Stimulated activated memory B cell treated with anti-CD40 and anti-IgM and Interleukin-4, amounts not matched to agents 10 μg/mL and 1 μg/mL and 100 μg/mL, for 72 hours (primary cell): ENCODE results near the gene RBMS1.

Experiments used
- ATAC-seq: fragments of 150-1000 bp; cut with Tn5 transposase; 2 replicates; pipeline ENCODE4 v1.10.0; 2021
- H3K27ac Mint-ChIP-seq: one replicate; pipeline ENCODE4 v1.8.0; 2022; ENCODE audit warnings: mild to moderate bottlenecking, mixed read lengths
- H3K27me3 Mint-ChIP-seq: one replicate; pipeline ENCODE4 v1.8.0; 2022; ENCODE audit warnings: mixed read lengths
- H3K36me3 Mint-ChIP-seq: one replicate; pipeline ENCODE4 v1.8.0; 2022; ENCODE audit warnings: mixed read lengths
- H3K4me1 Mint-ChIP-seq: one replicate; pipeline ENCODE4 v1.8.0; 2022; ENCODE audit warnings: mixed read lengths
- H3K4me3 Mint-ChIP-seq: one replicate; pipeline ENCODE4 v1.8.0; 2022; ENCODE audit warnings: mild to moderate bottlenecking, moderate library complexity, mixed read lengths
- H3K9me3 Mint-ChIP-seq: one replicate; pipeline ENCODE4 v1.8.0; 2022; ENCODE audit warnings: mixed read lengths

RBMS1 gene

DNA sequence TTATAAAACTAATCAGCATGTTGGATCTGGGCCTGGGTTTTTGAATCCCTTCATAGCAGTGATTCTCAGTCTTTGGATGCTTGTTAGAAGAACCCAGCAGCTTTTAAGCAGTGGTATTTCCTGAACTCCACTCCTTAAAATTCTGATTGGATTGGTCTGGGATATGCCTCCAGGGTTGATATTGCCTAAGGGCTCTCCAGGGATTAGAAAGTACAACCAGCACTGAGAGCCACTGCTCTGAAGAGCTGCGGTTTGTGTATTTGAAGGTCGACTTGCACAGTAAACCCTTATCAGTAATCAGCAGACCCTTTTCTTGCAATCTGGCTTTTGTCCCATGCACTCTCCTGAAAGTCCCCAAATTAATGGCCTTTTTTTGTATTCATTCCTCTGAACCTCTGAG, 17.0 kb upstream of the RBMS1 start:
- H3K36me3 Mint-ChIP-seq: no peaks in the 10 kb centered on the region
- H3K4me3 Mint-ChIP-seq: no peak overlapping the region
- no peak for ATAC-seq
- no peaks in the 10 kb centered on the region for H3K4me1 Mint-ChIP-seq
- peaks cover 38% of the 10 kb centered on the region for H3K27me3 Mint-ChIP-seq
- no peaks in the 10 kb centered on the region for H3K9me3 Mint-ChIP-seq
- H3K27ac Mint-ChIP-seq: no peak overlapping the region

DNA sequence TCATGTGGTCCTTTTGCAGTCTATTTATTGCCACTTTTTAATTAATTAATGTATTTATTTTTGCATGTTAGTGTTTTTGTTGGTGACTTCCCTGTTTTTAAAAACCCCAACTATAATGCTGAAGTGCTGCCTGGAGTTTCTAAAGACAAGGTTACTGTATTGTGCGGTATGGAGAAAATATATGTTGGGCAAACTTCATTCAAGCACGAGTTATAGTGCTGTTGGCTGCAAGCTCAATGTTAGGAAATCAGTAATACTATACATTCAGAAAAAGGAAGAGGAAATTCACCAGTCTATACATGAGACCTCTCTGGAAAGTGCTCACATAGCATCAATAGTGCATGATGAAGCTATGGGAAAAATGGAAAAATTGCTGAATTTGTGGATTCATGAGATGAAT, 15.4 kb upstream of the RBMS1 start:
- H3K27me3 Mint-ChIP-seq: peaks cover 22% of the 10 kb centered on the region
- no peak overlapping the region for H3K27ac Mint-ChIP-seq
- H3K36me3 Mint-ChIP-seq: no peaks in the 10 kb centered on the region
- no peaks in the 10 kb centered on the region for H3K9me3 Mint-ChIP-seq
- no peaks in the 10 kb centered on the region for H3K4me1 Mint-ChIP-seq
- H3K4me3 Mint-ChIP-seq: no peak overlapping the region
- no peak for ATAC-seq

DNA sequence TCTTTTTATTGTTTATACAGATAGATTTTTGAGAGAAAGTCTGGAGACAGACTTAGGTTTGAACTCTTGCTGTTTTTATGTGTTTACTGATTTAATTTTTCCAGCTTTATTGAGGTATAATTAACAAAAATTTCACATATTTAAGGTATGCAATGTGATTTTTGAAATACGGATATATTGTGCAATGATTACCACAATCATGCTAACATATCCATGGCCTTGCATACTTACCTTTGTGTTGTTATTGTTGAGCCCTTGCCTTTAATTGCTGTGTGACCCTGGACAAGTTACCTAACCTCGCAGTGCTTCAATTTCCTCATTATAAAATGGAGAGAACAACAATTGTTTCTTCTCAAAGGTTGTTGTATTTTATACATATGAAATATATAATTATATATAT, 13.9 kb upstream of the RBMS1 start:
- no peak for ATAC-seq
- no peaks in the 10 kb centered on the region for H3K4me1 Mint-ChIP-seq
- H3K4me3 Mint-ChIP-seq: no peak overlapping the region
- no peak overlapping the region for H3K27ac Mint-ChIP-seq
- H3K9me3 Mint-ChIP-seq: no peaks in the 10 kb centered on the region
- peaks cover 17% of the 10 kb centered on the region for H3K27me3 Mint-ChIP-seq
- no peaks in the 10 kb centered on the region for H3K36me3 Mint-ChIP-seq

DNA sequence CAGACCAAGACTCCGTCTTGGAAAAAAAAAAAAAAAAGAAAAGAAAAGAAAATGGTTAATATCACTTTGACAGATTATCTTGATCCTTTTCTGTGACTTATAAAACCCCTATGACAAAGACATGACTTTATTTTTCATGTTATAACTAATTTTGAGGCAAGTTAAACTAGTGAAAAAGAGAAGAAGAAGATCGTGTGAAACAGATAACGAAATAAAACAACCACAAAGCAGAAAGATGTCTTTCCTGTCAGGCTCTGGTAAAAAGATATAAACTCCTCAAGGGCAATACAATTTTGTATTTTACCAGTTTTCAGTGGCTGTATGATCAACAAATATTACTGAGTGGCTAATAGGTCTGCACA, 13.4 kb upstream of the RBMS1 start:
- Mint-ChIP-seq H3K9me3 (no peaks in the 10 kb centered on the region), H3K27ac (no peak overlapping the region), H3K27me3 (peaks cover 13% of the 10 kb centered on the region), H3K4me1 (no peaks in the 10 kb centered on the region), H3K4me3 (no peak overlapping the region), H3K36me3 (no peaks in the 10 kb centered on the region)
- ATAC-seq: no peak

DNA sequence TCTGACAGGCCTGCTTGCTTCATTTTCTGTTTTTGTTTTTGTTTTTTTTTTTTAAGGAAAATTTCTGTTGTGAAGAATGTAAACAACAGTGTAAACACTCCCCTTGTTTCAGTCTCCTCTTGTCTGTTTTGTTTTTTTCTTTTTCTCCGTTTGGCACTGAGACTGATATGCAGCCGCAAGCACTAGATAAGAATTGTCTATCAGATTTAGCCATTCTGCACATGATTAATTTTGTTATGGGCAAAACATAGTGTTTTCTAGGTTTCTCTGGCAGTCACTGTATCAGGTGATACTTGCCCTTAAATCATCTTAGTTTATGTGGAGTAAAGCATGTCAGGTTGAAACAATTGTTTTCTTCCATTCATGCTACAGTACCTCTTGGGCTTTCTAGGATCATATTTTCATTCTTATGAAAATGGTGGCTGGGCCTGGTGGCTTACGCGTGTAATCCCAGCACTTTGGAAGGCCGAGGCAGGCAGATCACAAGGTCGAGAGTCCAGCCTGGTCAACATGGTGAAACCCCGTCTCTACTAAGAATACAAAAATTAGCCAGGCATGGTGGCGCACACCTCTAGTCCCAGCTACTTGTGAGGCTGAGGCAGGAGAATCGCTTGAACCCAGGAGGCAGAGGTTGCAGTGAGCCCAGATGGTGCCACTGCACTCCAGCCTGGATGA, 12.9 kb upstream of the RBMS1 start:
- no peaks in the 10 kb centered on the region for H3K9me3 Mint-ChIP-seq
- H3K27me3 Mint-ChIP-seq: peaks cover 9% of the 10 kb centered on the region
- H3K27ac Mint-ChIP-seq: no peak overlapping the region
- no peak for ATAC-seq
- no peak overlapping the region for H3K4me3 Mint-ChIP-seq
- H3K4me1 Mint-ChIP-seq: no peaks in the 10 kb centered on the region
- H3K36me3 Mint-ChIP-seq: no peaks in the 10 kb centered on the region

DNA sequence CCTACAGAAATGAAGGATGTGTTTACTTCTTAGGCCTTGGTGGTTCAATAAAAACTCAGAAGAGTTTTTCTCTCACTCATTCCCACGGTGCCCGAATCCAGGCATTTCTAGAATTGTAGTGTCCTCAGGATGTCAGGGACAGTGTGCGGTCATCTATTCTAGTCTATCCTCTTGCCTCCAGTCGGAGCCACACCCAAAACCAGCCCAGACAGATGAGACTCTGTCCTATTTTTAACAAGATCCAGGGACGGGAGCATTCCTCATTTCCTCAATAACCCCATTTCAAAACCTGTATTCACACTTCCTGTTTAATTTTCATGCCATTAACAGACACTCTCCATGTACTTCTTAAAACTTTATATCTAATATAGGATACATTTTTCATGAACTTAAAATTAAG, 11.6 kb upstream of the RBMS1 start:
- ATAC-seq: no peak
- H3K27ac Mint-ChIP-seq: no peak overlapping the region
- H3K27me3 Mint-ChIP-seq: no peaks in the 10 kb centered on the region
- no peaks in the 10 kb centered on the region for H3K9me3 Mint-ChIP-seq
- H3K4me3 Mint-ChIP-seq: no peak overlapping the region
- no peaks in the 10 kb centered on the region for H3K4me1 Mint-ChIP-seq
- H3K36me3 Mint-ChIP-seq: no peaks in the 10 kb centered on the region

DNA sequence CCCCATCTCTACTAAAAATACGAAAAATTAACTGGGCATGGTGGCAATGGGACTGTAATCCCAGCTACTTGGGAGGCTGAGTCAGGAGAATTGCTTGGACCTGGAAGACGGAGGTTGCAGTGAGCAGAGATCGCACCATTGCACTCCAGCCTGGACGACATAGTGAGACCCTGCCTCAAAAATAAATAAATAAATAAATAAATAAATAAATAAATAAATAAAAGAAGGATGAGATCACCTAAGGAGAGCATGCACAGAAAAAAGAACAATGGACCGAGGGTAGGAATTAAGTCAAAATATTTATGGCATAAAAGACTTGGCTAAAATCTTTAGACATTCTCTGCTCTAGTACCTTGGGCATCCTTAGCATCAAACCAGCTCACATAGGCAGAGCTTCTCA, 8.9 kb upstream of the RBMS1 start:
- no peak overlapping the region for H3K27ac Mint-ChIP-seq
- no peak for ATAC-seq
- H3K4me3 Mint-ChIP-seq: no peak overlapping the region
- H3K4me1 Mint-ChIP-seq: no peaks in the 10 kb centered on the region
- no peaks in the 10 kb centered on the region for H3K27me3 Mint-ChIP-seq
- no peaks in the 10 kb centered on the region for H3K9me3 Mint-ChIP-seq
- H3K36me3 Mint-ChIP-seq: no peaks in the 10 kb centered on the region

DNA sequence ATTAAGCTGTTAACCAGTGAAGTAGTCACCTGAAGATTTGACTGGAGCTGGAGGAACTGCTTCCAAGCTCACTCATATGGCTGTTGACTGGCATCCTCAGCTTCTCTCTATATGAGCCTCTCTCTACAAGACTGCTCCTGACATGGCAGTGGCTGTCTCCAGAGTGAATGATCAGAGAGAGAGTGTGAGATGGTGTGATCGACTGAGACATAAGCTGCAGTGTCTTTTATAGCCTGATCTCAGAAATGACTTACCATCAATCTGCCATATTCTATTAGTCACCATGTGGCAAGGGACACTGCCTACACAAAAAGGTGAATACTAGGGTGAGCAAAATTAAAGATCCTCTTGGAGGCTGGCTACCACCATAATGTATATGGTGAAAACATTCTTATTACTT, 7.8 kb upstream of the RBMS1 start:
- peaks cover 10% of the 10 kb centered on the region for H3K27me3 Mint-ChIP-seq
- no peak overlapping the region for H3K4me3 Mint-ChIP-seq
- H3K27ac Mint-ChIP-seq: no peak overlapping the region
- ATAC-seq: no peak
- H3K9me3 Mint-ChIP-seq: no peaks in the 10 kb centered on the region
- H3K4me1 Mint-ChIP-seq: no peaks in the 10 kb centered on the region
- H3K36me3 Mint-ChIP-seq: no peaks in the 10 kb centered on the region

DNA sequence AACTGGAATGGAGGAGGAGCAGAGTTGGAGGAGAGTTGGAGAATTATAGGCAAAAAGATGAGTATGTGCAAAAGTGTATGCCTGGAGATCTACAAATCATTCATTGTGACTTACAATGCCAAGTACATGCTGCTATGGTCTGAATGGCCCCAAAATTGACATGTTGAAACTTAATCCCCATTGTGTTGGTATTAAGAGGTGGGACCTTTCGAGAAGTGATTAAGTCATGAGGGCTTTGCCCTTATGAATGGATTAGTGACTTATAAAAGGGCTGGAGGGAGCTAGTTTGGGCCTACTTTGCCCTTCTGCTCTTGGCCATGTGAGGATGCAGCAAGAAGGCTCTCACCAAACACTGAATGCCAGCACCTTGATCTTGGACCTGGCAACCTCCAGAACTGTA, 6.3 kb upstream of the RBMS1 start:
- no peaks in the 10 kb centered on the region for H3K9me3 Mint-ChIP-seq
- no peak overlapping the region for H3K27ac Mint-ChIP-seq
- peaks cover 21% of the 10 kb centered on the region for H3K27me3 Mint-ChIP-seq
- no peaks in the 10 kb centered on the region for H3K4me1 Mint-ChIP-seq
- no peak overlapping the region for H3K4me3 Mint-ChIP-seq
- ATAC-seq: no peak
- no peaks in the 10 kb centered on the region for H3K36me3 Mint-ChIP-seq

DNA sequence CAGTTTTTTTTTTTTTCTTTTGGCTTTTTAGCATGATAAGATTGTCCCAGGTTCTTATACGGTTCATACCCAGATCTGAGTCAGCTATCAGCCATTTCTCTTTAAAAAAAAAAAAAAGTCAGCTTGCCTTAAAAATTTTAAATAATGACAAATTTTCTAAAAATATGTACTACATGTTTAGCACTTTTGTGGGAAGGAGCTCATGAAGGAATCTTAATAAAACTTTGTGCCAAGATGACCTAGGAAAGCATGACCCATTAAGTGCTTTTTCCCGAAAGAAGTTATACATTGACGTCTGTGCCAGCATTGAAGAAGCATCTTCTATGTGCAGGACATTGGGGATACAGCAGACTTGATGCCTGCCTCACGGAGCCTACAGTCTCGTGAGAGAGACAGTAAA, 4.5 kb upstream of the RBMS1 start:
- no peaks in the 10 kb centered on the region for H3K9me3 Mint-ChIP-seq
- no peak for ATAC-seq
- H3K4me3 Mint-ChIP-seq: no peak overlapping the region
- H3K27ac Mint-ChIP-seq: no peak overlapping the region
- peaks cover 39% of the 10 kb centered on the region for H3K27me3 Mint-ChIP-seq
- H3K4me1 Mint-ChIP-seq: peaks cover 7% of the 10 kb centered on the region
- no peaks in the 10 kb centered on the region for H3K36me3 Mint-ChIP-seq

DNA sequence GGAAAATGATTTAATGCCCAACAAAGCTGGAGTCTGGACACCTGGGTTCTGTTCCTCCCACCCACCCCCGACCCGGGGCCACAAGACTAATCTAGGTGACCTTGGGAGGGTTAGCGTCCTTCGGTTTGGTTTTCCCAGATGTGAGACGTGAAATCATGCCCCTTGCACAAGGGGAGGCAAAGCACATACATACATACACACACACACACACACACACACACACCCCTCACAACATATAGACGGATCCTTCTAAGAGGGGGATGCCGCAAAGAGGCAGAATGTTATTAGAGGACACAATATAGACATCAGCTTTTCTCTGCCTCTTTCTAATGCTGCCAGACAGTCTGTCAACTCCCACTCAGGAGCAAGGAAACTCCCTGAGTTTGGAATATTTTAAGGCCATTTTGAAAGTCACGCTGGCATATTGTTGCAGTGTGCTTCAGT, 616 bp upstream of the RBMS1 start:
- peak overlapping the region; percentile 79 for H3K4me3 Mint-ChIP-seq
- H3K36me3 Mint-ChIP-seq: no peaks in the 10 kb centered on the region
- no peak overlapping the region for H3K27ac Mint-ChIP-seq
- H3K27me3 Mint-ChIP-seq: peaks cover 65% of the 10 kb centered on the region
- ATAC-seq: no peak
- H3K4me1 Mint-ChIP-seq: peaks cover 12% of the 10 kb centered on the region
- H3K9me3 Mint-ChIP-seq: no peaks in the 10 kb centered on the region

DNA sequence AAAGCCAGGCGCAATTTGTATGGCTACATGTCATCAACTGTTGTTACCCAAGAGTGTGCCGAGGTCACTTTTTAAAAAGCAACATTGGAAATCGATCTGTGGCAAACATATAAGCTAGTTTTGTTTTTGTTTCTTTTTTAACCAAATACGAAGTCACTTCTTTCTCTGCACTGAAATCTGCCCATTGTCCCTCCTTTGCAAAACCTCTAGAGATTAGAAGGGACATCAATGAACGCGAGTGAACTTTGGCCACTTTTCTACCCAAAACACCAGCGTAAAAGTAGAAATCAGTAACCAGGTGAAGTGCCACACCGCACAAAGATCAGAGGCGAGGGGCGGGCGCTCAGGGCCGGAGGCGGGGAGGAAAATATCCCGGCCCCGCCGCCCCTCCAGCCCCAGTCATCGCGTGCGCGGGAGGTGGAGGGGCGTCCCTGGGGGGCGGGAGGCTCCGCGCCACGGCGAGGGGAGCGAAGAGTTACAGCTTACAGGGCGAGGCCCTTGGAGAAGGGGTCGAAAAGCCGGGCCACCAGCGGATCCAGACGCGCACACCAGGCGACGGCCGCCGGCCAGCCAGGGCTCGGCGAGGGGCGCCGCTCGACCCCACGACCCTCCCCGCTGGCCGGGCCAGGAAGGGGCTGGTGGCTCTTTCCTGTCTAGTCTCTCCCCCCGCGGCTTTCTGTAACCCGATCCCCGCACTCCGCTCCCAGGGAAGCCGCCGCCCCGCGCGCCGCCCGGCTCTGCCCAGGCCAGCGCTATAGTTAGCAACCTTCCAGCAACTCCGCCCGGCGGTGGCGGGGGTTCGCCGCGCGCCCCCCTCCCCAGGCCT, 993 bp downstream of the RBMS1 start:
- Mint-ChIP-seq H3K4me3 (peak overlapping the region; percentile 79), H3K27me3 (peaks cover 74% of the 10 kb centered on the region), H3K4me1 (peaks cover 12% of the 10 kb centered on the region), H3K27ac (no peak overlapping the region), H3K36me3 (no peaks in the 10 kb centered on the region), H3K9me3 (no peaks in the 10 kb centered on the region)
- peak; percentile 66 for ATAC-seq

DNA sequence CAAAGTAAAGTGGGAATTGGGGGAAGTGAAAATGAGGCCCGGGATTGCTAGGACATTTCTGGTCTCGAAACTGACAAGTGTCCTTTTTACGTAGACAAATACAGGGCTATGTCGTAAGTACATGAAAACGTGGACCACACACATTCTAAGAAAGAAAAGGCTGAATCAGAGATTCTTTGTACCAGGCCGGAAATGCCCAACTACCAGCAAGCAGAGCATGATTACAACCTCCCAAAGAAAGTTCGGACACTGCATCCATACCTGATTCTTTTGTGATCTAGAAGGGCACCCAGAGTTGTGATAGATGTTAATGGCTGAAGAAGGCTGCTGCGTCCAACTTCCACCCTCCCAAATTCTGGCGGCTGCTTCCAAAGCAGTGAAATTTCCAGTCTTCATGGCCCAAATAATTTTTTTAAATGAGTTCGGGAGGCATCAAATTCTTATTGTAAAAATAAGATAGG, 1.7 kb downstream of the RBMS1 start:
- ATAC-seq: no peak
- Mint-ChIP-seq H3K4me1 (peaks cover 12% of the 10 kb centered on the region), H3K27me3 (peaks cover 75% of the 10 kb centered on the region)

DNA sequence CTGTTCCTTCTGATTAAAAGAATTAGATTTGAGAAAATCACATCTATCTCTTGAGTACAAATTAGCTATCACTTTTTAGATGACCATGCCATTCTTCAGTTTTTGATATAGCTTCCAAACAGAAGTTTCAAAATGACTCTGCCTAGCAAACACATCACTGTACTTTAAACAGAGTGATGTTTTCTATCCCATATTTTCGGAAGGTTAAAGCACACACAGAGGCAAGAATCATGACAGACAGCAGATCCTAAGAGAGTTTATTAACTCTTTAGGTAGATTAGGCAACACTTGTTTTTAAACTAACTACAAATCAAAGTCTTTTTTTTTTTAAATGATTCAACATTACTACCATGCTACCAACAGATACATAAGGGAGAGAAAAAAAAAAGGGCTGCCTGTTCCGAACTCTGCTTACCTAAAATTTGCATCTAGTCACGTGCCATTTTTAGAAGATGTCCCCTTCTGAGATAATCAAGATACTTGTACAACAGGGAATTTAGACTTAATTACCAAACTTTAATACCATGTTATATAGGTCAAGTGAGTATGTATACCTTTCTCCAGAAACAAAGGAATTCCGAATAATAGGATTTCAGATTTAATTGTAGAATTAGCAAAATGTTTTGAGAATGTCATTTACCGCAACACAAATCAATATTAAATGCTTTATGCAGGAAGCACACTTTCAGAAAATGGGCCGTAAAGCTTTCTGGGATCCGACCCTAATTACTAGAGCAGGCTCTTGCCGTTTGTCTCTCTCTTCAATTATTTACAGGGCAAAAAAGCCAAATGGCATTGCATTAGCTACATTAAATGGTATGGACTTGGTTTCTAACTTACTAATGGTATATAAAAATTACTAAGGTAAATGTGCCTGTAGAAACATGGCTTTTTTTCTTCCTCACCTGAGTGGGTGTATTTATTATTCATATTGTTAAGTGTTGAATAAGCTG, 2.6 kb downstream of the RBMS1 start:
- peaks cover 12% of the 10 kb centered on the region for H3K4me1 Mint-ChIP-seq
- H3K27ac Mint-ChIP-seq: no peak overlapping the region
- peaks cover 70% of the 10 kb centered on the region for H3K27me3 Mint-ChIP-seq
- no peak overlapping the region for H3K4me3 Mint-ChIP-seq
- H3K36me3 Mint-ChIP-seq: no peaks in the 10 kb centered on the region
- H3K9me3 Mint-ChIP-seq: no peaks in the 10 kb centered on the region
- no peak for ATAC-seq

More for the DNA sequence above, 1.7 kb downstream of the RBMS1 start:
- Mint-ChIP-seq H3K4me3 (no peak overlapping the region), H3K36me3 (no peaks in the 10 kb centered on the region), H3K9me3 (no peaks in the 10 kb centered on the region), H3K27ac (no peak overlapping the region)

DNA sequence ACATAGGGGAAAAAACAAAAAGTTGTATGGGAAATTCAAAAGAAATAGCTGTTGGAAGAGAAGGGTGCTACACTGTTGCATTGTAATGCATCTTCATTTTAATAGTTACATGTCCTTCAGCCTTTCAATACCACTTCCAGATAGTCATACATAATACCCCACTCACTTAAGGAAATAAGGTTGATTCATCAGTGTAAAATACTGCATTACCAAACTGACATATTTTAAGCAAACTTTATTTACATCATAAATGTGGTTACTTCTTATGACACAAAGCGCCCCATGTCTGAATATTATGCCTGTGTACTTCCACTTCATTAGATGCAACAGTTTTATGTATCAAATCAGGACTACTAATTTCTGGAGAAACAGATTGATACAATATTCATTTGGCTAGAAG, 4.5 kb downstream of the RBMS1 start:
- H3K27me3 Mint-ChIP-seq: peaks cover 64% of the 10 kb centered on the region
- H3K4me3 Mint-ChIP-seq: no peak overlapping the region
- ATAC-seq: no peak
- no peak overlapping the region for H3K27ac Mint-ChIP-seq
- no peaks in the 10 kb centered on the region for H3K9me3 Mint-ChIP-seq
- peaks cover 12% of the 10 kb centered on the region for H3K4me1 Mint-ChIP-seq
- no peaks in the 10 kb centered on the region for H3K36me3 Mint-ChIP-seq
